GM23338 (cell line): ENCODE data around the gene GUCY1A2.

Experiments
- EZH2 ChIP-seq: fragments of 200-600 bp; sonication (generic); IDR thresholded peaks from one replicate; pipeline ENCODE4 v1.8.0; 2017; ENCODE audit warnings: antibody characterized with exemption, mild to moderate bottlenecking, low read depth; ENCODE audit not compliant: unreplicated experiment
- TF ChIP-seq, protein P1 (sequence below), 2 experiments: fragments of 200-600 bp in 1 of 2; sonication (generic) in 1 of 2; conservative IDR thresholded peaks; 2 replicates each; pipeline versions ENCODE4 v1.5.1 to v1.6.1; 2016 to 2017; ENCODE audit warnings: antibody characterized with exemption in 2 of 2, low read depth in 2 of 2, mild to moderate bottlenecking in 2 of 2, moderate library complexity in 1 of 2
- TF ChIP-seq, protein P2 (sequence below): fragments of 250-450 bp; sonication (Bioruptor Pico); IDR thresholded peaks from 2 replicates; pipeline ENCODE4 v1.5.0; 2020; ENCODE audit warnings: mild to moderate bottlenecking, moderate library complexity

DNA sequence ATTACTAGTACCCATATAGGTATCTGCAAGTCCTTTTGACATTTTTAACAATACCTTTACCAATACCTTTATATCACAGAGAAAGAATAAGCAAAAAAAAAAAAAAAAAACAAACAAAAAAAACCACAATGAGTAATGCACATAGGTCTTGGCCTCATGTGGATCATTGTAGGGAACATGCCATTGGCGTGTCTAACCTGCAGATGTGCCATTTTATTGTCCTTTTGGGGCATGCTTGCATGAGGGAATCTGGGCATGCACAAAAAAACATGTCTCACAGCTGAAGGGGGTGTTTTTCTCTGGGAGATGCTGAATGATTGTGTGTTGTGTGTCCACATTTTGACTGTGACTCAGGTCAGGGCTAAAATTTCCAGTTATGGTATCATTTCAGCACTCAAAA lies 361.6 kb downstream of the GUCY1A2 start:
- TF ChIP-seq, protein P1, sequence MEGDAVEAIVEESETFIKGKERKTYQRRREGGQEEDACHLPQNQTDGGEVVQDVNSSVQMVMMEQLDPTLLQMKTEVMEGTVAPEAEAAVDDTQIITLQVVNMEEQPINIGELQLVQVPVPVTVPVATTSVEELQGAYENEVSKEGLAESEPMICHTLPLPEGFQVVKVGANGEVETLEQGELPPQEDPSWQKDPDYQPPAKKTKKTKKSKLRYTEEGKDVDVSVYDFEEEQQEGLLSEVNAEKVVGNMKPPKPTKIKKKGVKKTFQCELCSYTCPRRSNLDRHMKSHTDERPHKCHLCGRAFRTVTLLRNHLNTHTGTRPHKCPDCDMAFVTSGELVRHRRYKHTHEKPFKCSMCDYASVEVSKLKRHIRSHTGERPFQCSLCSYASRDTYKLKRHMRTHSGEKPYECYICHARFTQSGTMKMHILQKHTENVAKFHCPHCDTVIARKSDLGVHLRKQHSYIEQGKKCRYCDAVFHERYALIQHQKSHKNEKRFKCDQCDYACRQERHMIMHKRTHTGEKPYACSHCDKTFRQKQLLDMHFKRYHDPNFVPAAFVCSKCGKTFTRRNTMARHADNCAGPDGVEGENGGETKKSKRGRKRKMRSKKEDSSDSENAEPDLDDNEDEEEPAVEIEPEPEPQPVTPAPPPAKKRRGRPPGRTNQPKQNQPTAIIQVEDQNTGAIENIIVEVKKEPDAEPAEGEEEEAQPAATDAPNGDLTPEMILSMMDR (conservative IDR thresholded peaks at IDR 0.05; ENCODE audit: low read depth in 2 of 2), result no peak
- TF ChIP-seq EZH2, result no peak
- TF ChIP-seq, protein P2, sequence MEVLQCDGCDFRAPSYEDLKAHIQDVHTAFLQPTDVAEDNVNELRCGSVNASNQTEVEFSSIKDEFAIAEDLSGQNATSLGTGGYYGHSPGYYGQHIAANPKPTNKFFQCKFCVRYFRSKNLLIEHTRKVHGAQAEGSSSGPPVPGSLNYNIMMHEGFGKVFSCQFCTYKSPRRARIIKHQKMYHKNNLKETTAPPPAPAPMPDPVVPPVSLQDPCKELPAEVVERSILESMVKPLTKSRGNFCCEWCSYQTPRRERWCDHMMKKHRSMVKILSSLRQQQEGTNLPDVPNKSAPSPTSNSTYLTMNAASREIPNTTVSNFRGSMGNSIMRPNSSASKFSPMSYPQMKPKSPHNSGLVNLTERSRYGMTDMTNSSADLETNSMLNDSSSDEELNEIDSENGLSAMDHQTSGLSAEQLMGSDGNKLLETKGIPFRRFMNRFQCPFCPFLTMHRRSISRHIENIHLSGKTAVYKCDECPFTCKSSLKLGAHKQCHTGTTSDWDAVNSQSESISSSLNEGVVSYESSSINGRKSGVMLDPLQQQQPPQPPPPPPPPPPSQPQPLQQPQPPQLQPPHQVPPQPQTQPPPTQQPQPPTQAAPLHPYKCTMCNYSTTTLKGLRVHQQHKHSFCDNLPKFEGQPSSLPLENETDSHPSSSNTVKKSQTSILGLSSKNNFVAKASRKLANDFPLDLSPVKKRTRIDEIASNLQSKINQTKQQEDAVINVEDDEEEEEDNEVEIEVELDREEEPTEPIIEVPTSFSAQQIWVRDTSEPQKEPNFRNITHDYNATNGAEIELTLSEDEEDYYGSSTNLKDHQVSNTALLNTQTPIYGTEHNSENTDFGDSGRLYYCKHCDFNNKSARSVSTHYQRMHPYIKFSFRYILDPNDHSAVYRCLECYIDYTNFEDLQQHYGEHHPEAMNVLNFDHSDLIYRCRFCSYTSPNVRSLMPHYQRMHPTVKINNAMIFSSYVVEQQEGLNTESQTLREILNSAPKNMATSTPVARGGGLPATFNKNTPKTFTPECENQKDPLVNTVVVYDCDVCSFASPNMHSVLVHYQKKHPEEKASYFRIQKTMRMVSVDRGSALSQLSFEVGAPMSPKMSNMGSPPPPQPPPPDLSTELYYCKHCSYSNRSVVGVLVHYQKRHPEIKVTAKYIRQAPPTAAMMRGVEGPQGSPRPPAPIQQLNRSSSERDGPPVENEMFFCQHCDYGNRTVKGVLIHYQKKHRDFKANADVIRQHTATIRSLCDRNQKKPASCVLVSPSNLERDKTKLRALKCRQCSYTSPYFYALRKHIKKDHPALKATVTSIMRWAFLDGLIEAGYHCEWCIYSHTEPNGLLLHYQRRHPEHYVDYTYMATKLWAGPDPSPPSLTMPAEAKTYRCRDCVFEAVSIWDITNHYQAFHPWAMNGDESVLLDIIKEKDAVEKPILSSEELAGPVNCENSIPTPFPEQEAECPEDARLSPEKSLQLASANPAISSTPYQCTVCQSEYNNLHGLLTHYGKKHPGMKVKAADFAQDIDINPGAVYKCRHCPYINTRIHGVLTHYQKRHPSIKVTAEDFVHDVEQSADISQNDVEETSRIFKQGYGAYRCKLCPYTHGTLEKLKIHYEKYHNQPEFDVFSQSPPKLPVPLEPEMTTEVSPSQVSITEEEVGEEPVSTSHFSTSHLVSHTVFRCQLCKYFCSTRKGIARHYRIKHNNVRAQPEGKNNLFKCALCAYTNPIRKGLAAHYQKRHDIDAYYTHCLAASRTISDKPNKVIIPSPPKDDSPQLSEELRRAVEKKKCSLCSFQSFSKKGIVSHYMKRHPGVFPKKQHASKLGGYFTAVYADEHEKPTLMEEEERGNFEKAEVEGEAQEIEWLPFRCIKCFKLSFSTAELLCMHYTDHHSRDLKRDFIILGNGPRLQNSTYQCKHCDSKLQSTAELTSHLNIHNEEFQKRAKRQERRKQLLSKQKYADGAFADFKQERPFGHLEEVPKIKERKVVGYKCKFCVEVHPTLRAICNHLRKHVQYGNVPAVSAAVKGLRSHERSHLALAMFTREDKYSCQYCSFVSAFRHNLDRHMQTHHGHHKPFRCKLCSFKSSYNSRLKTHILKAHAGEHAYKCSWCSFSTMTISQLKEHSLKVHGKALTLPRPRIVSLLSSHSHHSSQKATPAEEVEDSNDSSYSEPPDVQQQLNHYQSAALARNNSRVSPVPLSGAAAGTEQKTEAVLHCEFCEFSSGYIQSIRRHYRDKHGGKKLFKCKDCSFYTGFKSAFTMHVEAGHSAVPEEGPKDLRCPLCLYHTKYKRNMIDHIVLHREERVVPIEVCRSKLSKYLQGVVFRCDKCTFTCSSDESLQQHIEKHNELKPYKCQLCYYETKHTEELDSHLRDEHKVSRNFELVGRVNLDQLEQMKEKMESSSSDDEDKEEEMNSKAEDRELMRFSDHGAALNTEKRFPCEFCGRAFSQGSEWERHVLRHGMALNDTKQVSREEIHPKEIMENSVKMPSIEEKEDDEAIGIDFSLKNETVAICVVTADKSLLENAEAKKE (CRISPR knock-in tag), result no peak
